DMS53 (cell line): ENCODE results near the gene RGS14.
"Not testable (repeated sequence)": the region's sequence is repeated elsewhere in the genome, so short reads cannot be mapped to it uniquely, and the experiment has no call there.

Source experiments
- DNase-seq: peaks from one replicate; lab custom pipeline; 2025; lab: John Stamatoyannopoulos, UW

RGS14 gene

DNA sequence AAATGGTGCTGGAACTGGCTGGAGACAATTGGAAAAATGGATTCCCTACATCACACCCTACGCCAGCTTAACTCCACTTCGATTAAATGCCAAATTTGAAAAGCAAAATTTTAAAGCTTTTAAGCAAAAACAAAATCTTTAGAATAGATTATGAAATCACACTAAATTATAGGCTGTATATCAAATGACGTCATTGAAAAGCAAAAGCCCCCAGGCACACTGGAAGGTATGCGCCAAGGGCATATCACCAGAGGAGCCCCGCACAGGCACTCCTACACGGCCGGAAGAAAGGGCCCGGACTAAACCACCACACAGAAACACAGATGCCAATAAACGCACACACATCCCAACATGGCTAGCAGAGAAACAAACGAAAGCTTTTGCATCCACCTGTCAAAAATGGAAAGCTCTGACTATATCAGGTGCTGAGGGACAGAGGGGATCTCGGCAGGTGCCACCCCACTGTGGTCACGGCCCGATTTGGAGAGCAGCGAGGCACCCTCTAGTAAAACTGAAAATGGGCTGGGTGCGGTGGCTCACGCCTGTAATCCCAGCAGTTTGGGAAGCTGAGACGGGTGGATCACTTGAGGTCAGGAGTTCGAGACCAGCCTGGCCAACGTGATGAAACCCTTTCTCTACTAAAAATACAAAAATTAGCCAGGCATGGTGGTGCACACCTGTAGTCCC lies 29.0 kb upstream of the RGS14 start:
- no peak for DNase-seq

DNA sequence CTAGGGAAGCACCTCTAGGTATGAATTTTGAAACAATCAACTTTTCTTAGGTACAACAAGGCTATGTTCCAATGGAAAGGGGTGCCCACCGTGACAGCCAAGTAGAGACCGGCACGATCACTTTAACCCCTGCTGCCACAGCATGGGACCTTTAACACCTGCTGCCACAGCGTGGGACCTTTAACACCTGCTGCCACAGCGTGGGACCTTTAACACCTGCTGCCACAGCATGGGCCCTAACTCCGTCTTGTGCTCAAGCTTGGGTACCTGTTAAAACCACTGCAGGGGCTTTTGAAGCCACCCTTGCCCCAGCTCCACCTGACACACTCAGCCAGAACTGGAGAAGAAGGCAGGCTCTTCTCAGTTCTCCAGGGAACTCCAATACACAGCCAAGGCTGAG lies 27.8 kb upstream of the RGS14 start:
- no peak for DNase-seq

DNA sequence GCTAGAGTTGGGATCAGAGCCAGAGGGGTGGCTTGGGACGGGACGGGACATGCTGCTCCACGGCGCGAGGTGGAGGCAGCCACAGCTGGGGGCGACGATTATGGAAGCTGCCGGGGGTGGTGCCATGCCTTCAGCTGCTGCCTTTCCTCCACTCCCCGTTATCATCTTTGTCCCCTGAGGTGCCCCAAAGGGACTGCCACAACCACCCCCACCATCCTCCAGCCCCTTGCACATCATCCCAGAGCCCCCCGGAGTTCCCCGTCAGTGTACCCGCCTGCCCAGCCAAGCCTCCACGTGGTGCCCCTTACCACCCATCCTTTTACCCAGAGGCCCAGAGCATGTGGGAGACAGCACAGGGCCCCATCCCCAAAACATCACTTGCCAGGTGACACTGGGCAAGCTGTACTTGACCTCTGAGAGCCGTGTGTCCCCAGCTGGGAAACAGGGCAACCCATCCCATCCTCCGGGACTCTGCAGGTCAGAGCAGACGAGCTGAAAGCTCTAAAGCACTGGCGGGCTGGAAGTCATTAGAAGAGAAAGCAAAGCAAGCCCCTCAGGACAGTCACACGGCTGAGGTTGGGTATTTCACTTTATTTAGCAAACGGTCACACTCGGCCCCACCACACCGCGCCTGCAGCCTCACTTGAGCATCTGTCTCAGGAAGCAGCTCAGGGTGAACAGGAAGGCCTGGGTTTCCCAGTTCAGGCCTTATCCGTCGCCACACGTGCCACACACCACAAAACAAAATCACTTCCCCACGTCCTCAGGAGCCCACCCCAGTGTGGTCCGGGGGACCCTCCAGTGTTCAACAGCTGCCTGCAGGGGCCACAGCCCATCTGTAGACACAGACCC lies 26.5 kb upstream of the RGS14 start:
- no peak for DNase-seq

DNA sequence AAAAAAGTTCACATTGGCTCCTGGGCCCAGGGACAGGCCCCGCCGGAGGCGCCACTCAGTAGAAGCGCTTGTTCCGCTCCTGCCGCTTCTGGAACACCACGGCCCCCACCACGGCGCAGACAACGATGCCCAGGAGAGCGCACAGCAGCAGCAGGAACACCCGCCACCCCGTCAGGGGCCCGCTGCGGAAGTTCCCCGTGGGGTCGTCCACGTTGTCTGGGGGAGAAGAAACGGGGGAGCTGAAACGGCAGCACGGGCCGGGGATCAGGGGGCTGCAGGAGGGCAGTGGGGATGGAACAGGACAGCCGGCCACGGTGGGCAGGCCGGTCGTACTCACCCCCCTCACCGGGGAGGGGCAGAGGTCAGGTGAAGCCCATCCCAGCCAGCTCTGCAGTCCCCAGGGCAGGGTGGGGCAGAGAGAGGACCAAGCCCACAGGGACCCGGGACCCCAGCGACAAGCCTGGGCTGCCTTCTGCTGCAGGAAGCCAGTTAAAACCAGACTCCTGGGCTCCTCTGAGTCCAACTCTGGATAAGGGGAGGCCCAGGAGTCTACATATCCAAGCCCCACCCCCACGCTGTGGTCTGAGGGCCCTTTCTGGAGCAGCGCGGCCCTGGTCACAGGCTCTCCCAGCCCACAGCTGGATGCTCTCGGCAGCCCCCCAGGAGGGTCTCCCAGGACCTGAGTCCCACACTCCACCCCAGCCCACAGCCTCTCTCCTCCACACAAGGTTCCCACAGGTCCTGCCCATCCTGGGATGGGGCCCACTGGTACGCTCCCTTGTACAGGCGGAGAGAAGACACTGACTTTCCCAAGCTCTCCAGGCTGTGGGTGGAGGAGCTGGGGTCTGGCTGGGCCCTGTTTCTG lies 25.5 kb upstream of the RGS14 start:
- no peak for DNase-seq

DNA sequence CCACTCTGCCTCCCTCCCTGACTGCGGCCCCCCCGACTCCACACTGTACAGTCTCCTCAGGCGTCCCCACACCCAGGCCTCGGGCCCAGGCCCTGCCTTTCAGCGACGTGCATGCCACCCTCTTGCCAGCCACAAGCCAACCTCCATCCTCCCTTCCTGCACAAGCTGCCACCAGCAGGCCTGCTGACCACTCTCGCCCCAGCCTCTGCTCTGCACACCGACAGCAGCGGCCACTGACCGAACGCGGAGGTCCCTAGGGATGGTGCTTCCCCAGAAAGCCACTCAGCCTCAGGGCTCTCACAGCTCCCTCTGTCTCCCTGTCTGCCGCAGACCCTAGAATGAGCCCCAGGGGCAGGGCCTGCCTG lies 24.8 kb upstream of the RGS14 start:
- DNase-seq, result no peak

DNA sequence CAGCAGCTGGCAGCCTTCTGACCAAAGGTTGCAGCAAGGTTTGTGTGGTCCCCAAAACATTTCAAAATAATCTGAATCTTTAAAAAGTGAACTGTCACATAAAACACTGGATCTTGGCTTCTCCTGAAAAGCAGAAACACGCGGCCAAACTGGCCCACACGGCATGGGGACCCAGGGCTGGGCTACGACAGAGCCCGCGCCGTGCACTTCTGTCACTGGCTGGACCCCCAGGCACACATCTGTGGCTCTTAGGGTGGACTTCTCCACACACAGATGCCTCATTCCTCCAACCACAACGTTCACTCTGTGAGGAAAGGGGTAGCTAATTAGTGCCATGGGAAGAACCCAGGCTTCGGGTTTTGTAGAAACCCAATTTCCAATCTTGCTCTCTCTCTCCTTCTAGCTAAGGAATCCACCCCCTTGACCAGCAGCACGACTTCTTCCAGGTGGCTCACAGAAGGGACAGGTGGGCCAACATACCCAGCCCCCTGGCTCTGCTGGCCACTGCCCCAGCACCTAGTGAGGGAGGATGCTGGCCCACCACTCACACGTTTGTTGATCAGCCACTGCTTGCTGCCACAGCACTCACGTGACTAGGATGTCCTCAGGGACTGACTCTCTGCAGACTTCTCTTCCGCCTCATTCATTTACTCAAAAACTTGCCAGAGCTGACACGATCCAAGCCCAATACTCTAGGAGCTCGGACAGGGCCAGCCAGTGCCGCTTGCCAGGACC lies 24.1 kb upstream of the RGS14 start:
- DNase-seq, result no peak

GRCh38 chr5:177334155-177334551 lies 23.6 kb upstream of the RGS14 start:
- DNase-seq, result no peak

DNA sequence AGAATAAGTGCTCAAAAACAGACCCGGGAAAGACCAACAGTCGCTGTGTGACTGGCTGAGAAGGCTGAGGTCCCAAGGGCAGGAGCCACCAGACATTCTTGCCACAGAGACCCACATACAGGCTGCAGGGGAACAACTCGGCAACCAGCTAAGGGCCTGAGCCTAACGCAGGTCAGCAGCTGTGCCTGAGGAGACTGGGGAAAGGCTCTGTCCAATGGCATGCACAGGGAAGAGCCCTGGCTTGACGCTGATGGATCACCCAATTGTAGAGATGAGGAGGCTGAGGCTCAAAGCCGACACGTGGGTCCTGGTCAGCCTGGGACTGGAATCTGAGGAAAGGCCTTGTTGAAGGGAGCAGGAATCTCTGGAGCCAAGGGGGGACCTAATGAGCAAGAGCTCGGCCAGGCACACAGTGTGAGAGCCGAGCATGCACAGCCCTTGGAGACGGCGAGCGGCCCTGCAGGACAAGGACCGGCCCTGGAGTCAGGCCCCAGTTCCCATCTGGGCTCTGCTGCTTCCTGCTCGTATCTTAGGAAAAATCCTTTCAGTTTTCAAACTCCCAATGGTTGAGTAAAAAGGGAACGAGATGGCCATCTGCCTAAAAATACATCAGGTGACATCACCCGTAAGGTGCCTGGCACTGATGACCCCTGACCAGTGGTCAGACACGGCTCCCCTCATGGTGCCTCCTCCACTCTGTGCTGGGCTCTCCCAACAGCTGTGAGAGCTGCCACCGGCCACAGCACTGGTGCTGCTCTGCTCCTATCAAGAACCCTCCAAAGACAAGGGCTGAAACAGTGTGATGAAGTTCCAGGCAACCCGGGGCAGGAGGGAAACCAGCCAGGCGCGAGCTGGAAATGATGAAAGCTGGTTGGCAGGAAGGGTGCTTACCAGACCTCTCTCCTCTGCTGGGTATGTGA lies 22.7 kb upstream of the RGS14 start:
- no peak for DNase-seq

- no peak for DNase-seq
These were observed 22.0 kb upstream of the RGS14 start for GRCh38 chr5:177335701-177336065.

DNA sequence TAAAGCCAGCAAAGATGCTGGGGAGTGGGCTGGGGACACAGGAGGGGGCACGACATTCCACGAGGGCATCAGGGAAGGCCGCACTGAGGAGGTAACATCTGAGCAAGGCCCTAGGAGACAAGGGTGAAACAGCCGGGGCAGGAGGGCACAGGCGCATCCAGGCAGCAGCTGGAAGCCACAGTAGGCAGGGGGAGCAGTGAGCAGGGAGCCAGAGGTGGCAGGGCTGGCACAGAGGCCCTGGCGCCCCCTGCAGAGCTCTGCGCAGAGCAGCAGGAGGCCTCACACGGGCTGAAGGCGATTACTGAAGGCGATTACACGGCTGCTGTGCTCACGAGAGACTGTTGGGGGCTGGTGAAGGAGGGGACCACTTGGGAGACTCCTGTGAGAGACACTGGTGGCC lies 21.6 kb upstream of the RGS14 start:
- DNase-seq, result peak; percentile 69

DNA sequence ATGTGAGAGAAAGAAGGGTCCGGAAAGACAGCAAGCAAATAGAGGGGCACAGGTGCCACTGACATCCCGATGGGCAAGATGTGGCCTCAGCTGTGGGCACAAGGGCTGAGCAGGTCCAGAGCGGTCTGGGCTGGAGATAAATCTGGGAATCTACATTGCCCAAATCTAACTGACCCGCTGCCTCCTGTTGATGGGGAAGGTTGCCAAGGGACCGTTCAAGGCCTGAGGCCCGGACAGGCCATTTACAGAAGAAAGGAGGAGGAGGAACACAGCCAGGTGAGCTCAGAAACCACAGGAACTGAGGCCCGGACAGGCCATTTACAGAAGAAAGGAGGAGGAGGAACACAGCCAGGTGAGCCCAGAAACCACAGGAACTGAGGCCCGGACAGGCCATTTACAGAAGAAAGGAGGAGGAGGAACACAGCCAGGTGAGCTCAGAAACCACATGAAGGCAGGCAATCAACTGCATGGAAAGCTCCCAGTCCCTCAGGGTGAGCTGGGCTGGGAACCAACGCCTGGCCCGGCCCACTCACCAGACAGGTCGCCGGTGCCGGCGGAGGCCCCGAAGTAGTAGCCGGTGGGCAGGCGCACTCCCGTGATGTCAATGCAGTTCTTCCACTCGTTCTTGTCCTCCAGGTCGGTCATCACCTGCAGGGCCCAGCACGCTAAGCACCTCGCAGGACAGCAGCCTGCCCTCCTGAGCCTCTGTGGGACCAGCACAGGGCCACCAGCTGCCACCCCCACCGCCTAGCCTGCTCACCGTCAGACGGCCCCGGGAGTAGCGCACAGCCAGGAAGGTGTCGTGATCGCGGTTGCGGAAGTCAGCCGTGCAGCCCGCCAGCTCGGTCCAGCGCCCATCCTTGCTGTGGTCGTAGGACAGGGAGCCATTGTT lies 20.9 kb upstream of the RGS14 start:
- no peak for DNase-seq

- DNase-seq, result no peak
These were observed 19.2 kb upstream of the RGS14 start for GRCh38 chr5:177338251-177339106.

DNA sequence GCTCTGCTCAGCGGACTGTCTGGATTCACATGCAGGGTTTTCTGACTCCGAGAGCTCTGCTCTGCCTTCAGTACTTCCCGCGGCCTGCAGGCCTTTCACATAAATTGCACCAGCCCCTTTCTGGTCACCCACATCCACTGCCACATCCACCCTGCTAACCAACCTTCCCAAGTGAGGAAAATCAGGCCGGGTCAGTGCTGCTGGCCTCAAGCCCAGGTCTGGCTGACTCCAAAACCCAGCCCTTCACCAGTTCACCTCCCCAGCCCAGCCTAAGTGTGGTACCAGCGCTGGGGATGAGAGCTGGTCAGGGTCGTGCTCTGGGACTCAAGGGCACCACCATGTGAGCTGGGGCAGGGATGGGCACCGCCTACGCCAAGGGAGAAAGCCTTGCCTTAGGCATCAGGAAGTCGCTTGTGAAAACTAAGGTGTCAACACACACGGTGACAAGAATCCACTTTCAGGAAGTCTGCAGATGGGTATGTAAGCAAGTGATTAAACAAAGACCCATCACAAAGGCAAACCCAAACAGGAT lies 18.6 kb upstream of the RGS14 start:
- peak; percentile 66 for DNase-seq

GRCh38 chr5:177343000-177343399 lies 14.7 kb upstream of the RGS14 start:
- DNase-seq, result not testable (repeated sequence)

DNA sequence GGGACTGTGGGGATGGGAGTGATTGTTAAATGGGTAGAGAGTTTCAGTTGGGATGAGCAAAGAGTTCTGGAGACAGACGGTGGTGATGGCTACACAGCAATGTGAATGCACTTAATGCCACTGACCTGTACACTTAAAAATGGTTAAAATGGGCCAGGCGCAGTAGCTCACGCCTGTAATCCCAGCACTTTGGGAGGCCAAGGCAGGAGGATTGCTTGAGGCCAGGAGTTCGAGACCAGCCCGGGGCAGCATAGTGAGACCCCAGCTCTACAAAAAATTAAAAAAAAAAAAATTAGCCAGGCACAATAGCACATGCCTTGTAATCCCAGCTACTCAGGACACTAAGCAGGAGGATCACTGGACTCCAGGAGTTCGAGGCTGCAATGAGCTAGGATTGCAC lies 13.9 kb upstream of the RGS14 start:
- DNase-seq, result no peak

DNA sequence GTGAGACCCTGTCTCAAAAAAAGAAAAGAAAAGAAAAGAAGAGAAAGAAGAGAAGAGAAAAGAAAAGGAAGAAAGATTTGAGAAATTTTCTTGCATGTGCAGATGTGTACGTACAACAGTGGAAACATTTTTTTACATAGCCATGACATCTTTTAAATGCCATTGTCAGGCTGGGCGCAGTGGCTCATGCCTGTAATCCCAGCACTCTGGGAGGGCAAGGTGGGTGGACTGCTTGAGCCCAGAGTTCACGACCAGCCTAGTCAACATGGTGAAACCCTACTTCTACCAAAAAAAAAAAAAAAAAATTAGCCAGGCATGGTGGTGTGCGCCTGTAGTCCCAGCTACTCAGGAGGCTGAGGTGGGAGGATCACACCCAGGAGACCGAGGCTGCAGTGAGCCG lies 12.8 kb upstream of the RGS14 start:
- no peak for DNase-seq

- DNase-seq, result no peak
These were observed 10.9 kb upstream of the RGS14 start for GRCh38 chr5:177346820-177347219.

GRCh38 chr5:177347699-177348098 lies 10.0 kb upstream of the RGS14 start:
- DNase-seq, result no peak

DNA sequence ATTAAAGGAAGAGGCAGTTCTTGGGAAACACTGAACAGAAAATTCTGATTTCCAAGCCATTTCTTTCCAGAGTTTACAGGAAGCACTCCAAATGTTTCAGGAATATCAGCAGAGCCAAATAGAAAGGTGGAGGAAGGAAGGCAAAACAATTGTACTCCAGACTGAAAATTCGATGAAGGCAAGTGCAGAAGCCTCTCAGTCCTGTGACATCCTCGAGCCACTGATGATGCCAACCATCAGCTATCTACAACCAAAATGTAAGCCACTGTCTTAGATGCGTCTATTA lies 8.4 kb upstream of the RGS14 start:
- DNase-seq, result no peak
